Measurements from ENCODE around the gene PAPOLB. TPM values are rescaled to one million over a fixed set of nuclear protein-coding genes. Genes with fewer than 3 reads are reported as not detected.

The PAPOLB gene
- total and polyA plus RNA-seq, 2 of the 8 experiments (the other 6 are each of a cell fraction or from before 2014, with no cell fraction given), result 0.02 to 0.15 TPM

GRCh38 chr7:4856336-4857057 is 5.3 kb downstream of the PAPOLB start (continued):
- TF ChIP-seq CHD7 (IDR thresholded peaks at IDR 0.05; ENCODE audit: insufficient replicate concordance, low read length) (no peak), HDAC6 (IDR thresholded peaks at IDR 0.05; ENCODE audit: low read depth, low read length) (no peak), CTBP2 (IDR thresholded peaks at IDR 0.05; ENCODE audit: borderline replicate concordance, insufficient read depth, insufficient read length, low read length) (no peak)

Data from H1 (cell line).